Endothelial cell of umbilical vein (primary cell): ENCODE data around the gene TSPAN9. TPM values are rescaled to one million over a fixed set of nuclear protein-coding genes. Genes with fewer than 3 reads are reported as not detected.

ENCODE experiments used
- BruUV-seq: library from RNA; stranded (reverse); fragments of 400-500 nt; replicated peaks from 2 replicates; lab custom pipeline; 2021; lab: Mats Ljungman, UMichigan
- CTCF ChIA-PET: fragments of 300-600, 350-600 bp; sonication (Branson Sonifier 250); formaldehyde crosslinking; loops from one replicate; lab custom pipeline; 2021; ENCODE audit warnings: antibody characterized with exemption, inconsistent platforms; lab: Charles Lee
- POLR2A ChIA-PET: fragments of 300-600, 350-600 bp; sonication (Branson Sonifier 250); formaldehyde crosslinking; loops from one replicate; lab custom pipeline; 2021; ENCODE audit warnings: antibody characterized with exemption, inconsistent platforms; lab: Charles Lee
- DNase-seq: peaks from one replicate; pipeline ENCODE4 v3.0.0-alpha.2; 2011; ENCODE audit warnings: low read depth, low spot score
- FAIRE-seq: peaks from 2 replicates; lab custom pipeline; 2011; peaks lifted over from hg19 to GRCh38; lab: Jason Lieb, UNC
- H2AFZ ChIP-seq: 2 replicates; pipeline ENCODE4 v1.6.0; 2012; ENCODE audit warnings: low read depth, low read length, control low read depth, inconsistent platforms
- H3K27ac ChIP-seq: 2 replicates; pipeline ENCODE4 v1.5.1; 2011; ENCODE audit warnings: low read depth, mild to moderate bottlenecking, control low read depth, low read length, moderate library complexity; ENCODE audit not compliant: insufficient read depth
- H3K27me3 ChIP-seq, 2 experiments: 2 replicates each; pipeline versions ENCODE4 v1.6.0 to v1.6.1; 2011; ENCODE audit warnings: low read length in 2 of 2, mixed read lengths in 1 of 2; ENCODE audit not compliant: control insufficient read depth in 2 of 2, insufficient read depth in 2 of 2
- H3K36me3 ChIP-seq, 2 experiments: 2 replicates in 1 of 2; 3 replicates in 1 of 2; pipeline ENCODE4 v1.5.1; 2011; ENCODE audit warnings: low read length in 2 of 2, mild to moderate bottlenecking in 1 of 2, moderate library complexity in 1 of 2; ENCODE audit not compliant: control insufficient read depth in 2 of 2, insufficient read depth in 2 of 2; ENCODE audit errors: extremely low read depth in 1 of 2
- H3K4me1 ChIP-seq: 3 replicates; pipeline ENCODE4 v1.5.1; 2011; ENCODE audit warnings: mild to moderate bottlenecking, low read length; ENCODE audit not compliant: control insufficient read depth, insufficient read depth; ENCODE audit errors: extremely low read depth
- H3K4me2 ChIP-seq: 2 replicates; pipeline ENCODE4 v1.6.1; 2011; ENCODE audit warnings: low read length, control low read depth, mixed read lengths; ENCODE audit not compliant: insufficient read depth
- H3K4me3 ChIP-seq, 3 experiments: fragments of 200-600 bp in 1 of 3; sonication (generic), shearing (Covaris generic) in 1 of 3; replicated peaks in 1 of 3; 2 replicates each; pipeline ENCODE4 v1.5.1; 2011 to 2016; ENCODE audit warnings: control low read depth in 3 of 3, low read length in 3 of 3, mild to moderate bottlenecking in 2 of 3, inconsistent platforms in 1 of 3, low read depth in 1 of 3, moderate library complexity in 1 of 3; ENCODE audit not compliant: insufficient read depth in 1 of 3
- H3K79me2 ChIP-seq: 2 replicates; pipeline ENCODE4 v1.6.0; 2012; ENCODE audit warnings: low read length, inconsistent platforms; ENCODE audit not compliant: control insufficient read depth, insufficient read depth
- H3K9ac ChIP-seq: replicated peaks from 2 replicates; pipeline ENCODE3; 2011; ENCODE audit warnings: low read length, control low read depth; ENCODE audit not compliant: insufficient read depth; ENCODE audit errors: extremely low read depth
- H3K9me1 ChIP-seq: replicated peaks from 3 replicates; pipeline ENCODE4 v1.6.0; 2011; ENCODE audit warnings: mild to moderate bottlenecking, low read length; ENCODE audit not compliant: control insufficient read depth, insufficient read depth; ENCODE audit errors: extremely low read depth
- H3K9me3 ChIP-seq: replicated peaks from 2 replicates; pipeline ENCODE4 v1.5.1; 2012; ENCODE audit warnings: low read length, inconsistent platforms; ENCODE audit not compliant: control insufficient read depth, insufficient read depth
- H4K20me1 ChIP-seq: replicated peaks from 2 replicates; pipeline ENCODE3; 2011; ENCODE audit warnings: mild to moderate bottlenecking, low read length; ENCODE audit not compliant: control insufficient read depth, insufficient read depth; ENCODE audit errors: extremely low read depth
- CTCF ChIP-seq, 2 donors: IDR thresholded peaks; 1 replicate in 1 of 2; 2 replicates in 1 of 2; pipeline ENCODE4 v1.5.1; 2011; ENCODE audit warnings: low read length in 2 of 2, mild to moderate bottlenecking in 2 of 2, moderate library complexity in 2 of 2, control low read depth in 1 of 2, inconsistent platforms in 1 of 2, low read depth in 1 of 2; ENCODE audit not compliant: insufficient read depth in 1 of 2; ENCODE audit errors: extremely low read depth in 1 of 2
- EZH2 ChIP-seq: IDR thresholded peaks from 2 replicates; pipeline ENCODE4 v1.6.1; 2012; ENCODE audit warnings: borderline replicate concordance, low read depth, mild to moderate bottlenecking, moderate library complexity, low read length, inconsistent platforms; ENCODE audit not compliant: severe bottlenecking
- FOS ChIP-seq: IDR thresholded peaks from 2 replicates; pipeline ENCODE4 v1.6.1; 2011; ENCODE audit warnings: mild to moderate bottlenecking, low read length, moderate library complexity, borderline replicate concordance; ENCODE audit not compliant: insufficient read depth
- GATA2 ChIP-seq: IDR thresholded peaks from 2 replicates; pipeline ENCODE4 v1.7.0; 2011; ENCODE audit warnings: low read depth, mild to moderate bottlenecking, moderate library complexity, mixed read lengths, low read length; ENCODE audit not compliant: insufficient read length, insufficient read depth
- JUN ChIP-seq: IDR thresholded peaks from 2 replicates; pipeline ENCODE4 v1.6.1; 2011; ENCODE audit warnings: borderline replicate concordance, low read depth; ENCODE audit not compliant: insufficient read length, insufficient read depth
- MAX ChIP-seq: IDR thresholded peaks from 2 replicates; pipeline ENCODE4 v1.6.1; 2011; ENCODE audit not compliant: insufficient read depth, insufficient read length
- MYC ChIP-seq: IDR thresholded peaks from one replicate; pipeline ENCODE4 v1.6.1; 2011; ENCODE audit warnings: mild to moderate bottlenecking, low read depth, low read length
- POLR2A ChIP-seq: IDR thresholded peaks from 2 replicates; pipeline ENCODE4 v1.6.1; 2012; ENCODE audit warnings: low read depth, mild to moderate bottlenecking, control low read depth, low read length
- POLR2AphosphoS5 ChIP-seq: IDR thresholded peaks from 2 replicates; pipeline ENCODE4 v1.6.1; 2012; ENCODE audit warnings: low read depth, mild to moderate bottlenecking, control low read depth, low read length, moderate library complexity; ENCODE audit not compliant: insufficient read depth
- dilution Hi-C: fragments of 300-500 bp; cut with MboI; formaldehyde crosslinking; loops from one replicate; pipeline ENCODE4 v1.15.0; 2019; ENCODE audit warnings: low sequenced_read_pairs; ENCODE audit not compliant: extremely low pct_ligation_motif_present
- intact Hi-C: fragments of 100-400 bp; cut with micrococcal nuclease; formaldehyde crosslinking; loops from one replicate; pipeline ENCODE4 v1.10.0; 2022
- polyA plus RNA-seq, 4 experiments: library from polyadenylated mRNA; depleted of rRNA in 3 of 4; stranded (reverse) in 3 of 4; unstranded in 1 of 4; fragments of >200 nt; gene quantifications; 2 replicates each; pipeline versions ENCODE4 v1.2.1 to v1.2.3, GENCODE V29; 2011 to 2012; ENCODE audit warnings: missing spikeins in 1 of 4
- total RNA-seq: library from RNA; stranded (reverse); gene quantifications from 2 replicates; pipeline ENCODE4 v1.2.3, GENCODE V29; 2021

Gene TSPAN9
- total and polyA plus RNA-seq, 2 donors (not counting 3 experiments of a cell fraction or from before 2014, with no cell fraction given), result 43.3 to 66.8 TPM

GRCh38 chr12:3176754-3177153, 99.6 kb downstream of the TSPAN9 start:
- CTCF ChIA-PET, result interaction anchor here (1.0 to 1.2 kb wide), 2 partner anchors 25 to 99 kb away, joined by 3 to 4 read pairs; no protein-coding TSS in a partner anchor
- H3K9me1 ChIP-seq, result no peaks in the 10 kb centered on the region
- H3K9me3 ChIP-seq, result no peaks in the 10 kb centered on the region
- H3K36me3 ChIP-seq, result no peaks in the 10 kb centered on the region
- BruUV-seq, result no TSS peak
- dilution Hi-C loops, result no loop called here
- H2AFZ ChIP-seq, result no peak overlapping the region
- FAIRE-seq (no peak), DNase-seq (no peak)
- H3K4me3 ChIP-seq, result no peak overlapping the region
- POLR2A ChIA-PET, result no interaction called here
- no peak for TF ChIP-seq GATA2
- TF ChIP-seq POLR2AphosphoS5, result no peak
- no peak for TF ChIP-seq MAX
- no peak for TF ChIP-seq FOS
- TF ChIP-seq MYC, result no peak
- TF ChIP-seq CTCF (IDR thresholded peaks at IDR 0.05; ENCODE audit: extremely low read depth in 1 of 2, insufficient read depth in 1 of 2, low read depth in 1 of 2, low read length in 2 of 2), result no peak
- TF ChIP-seq JUN, result no peak
- TF ChIP-seq EZH2, result no peak
- no peak for TF ChIP-seq POLR2A
- no peak overlapping the region for H3K4me2 ChIP-seq
- H3K27me3 ChIP-seq, result no peaks in the 10 kb centered on the region
- intact Hi-C loops, result no loop called here
- H3K9ac ChIP-seq, result no peak overlapping the region
- H3K79me2 ChIP-seq, result no peaks in the 10 kb centered on the region
- no peaks in the 10 kb centered on the region for H4K20me1 ChIP-seq
- no peaks in the 10 kb centered on the region for H3K4me1 ChIP-seq
- H3K27ac ChIP-seq, result no peak overlapping the region
